IMR-90 (cell line): Measurements from ENCODE around the gene DNAH17. TPM values are rescaled to one million over a fixed set of nuclear protein-coding genes. Genes with fewer than 3 reads are reported as not detected.
A peak's percentile ranks its signal among the peaks of the same experiment; 100 is the strongest.

Source experiments
- ATAC-seq: fragments of 200-7000 bp; cut with Tn5 transposase; 2 replicates; pipeline ENCODE4 v1.9.1; 2020; ENCODE audit warnings: low read depth, mild to moderate bottlenecking, moderate library complexity
- BruUV-seq: library from RNA; stranded (reverse); fragments of 400-500 nt; replicated peaks from 2 replicates; lab custom pipeline; 2021; lab: Mats Ljungman, UMichigan
- CTCF ChIA-PET: fragments of 300-600 bp; formaldehyde crosslinking; extraction: SDS; loops from one replicate; lab custom pipeline; 2021; ENCODE audit warnings: antibody characterized with exemption; lab: Yijun Ruan, JAX
- POLR2A ChIA-PET: fragments of 300-600 bp; sonication (Branson Sonifier 250); formaldehyde crosslinking; loops from one replicate; lab custom pipeline; 2022; ENCODE audit warnings: antibody characterized with exemption; ENCODE audit not compliant: unreplicated experiment; lab: Charles Lee
- DNase-seq: peaks from one replicate; pipeline ENCODE4 v3.0.0; 2013
- H2AFZ ChIP-seq: replicated peaks from 2 replicates; pipeline ENCODE3; 2013; ENCODE audit warnings: low read length, mild to moderate bottlenecking; ENCODE audit not compliant: poor library complexity
- H2AK5ac ChIP-seq: 2 replicates; pipeline ENCODE4 v1.6.1; 2013; ENCODE audit warnings: low read depth, low read length, inconsistent platforms
- H2AK9ac ChIP-seq: replicated peaks from 2 replicates; pipeline ENCODE3; 2013; ENCODE audit warnings: mild to moderate bottlenecking, low read depth, low read length, moderate library complexity; ENCODE audit not compliant: poor library complexity
- H2BK120ac ChIP-seq: 2 replicates; pipeline ENCODE4 v1.6.1; 2013; ENCODE audit warnings: low read depth, low read length, inconsistent platforms
- H2BK15ac ChIP-seq: 3 replicates; pipeline ENCODE4 v1.6.1; 2013; ENCODE audit warnings: low read depth, low read length, inconsistent platforms
- H2BK20ac ChIP-seq: 2 replicates; pipeline ENCODE4 v1.6.1; 2013; ENCODE audit warnings: low read depth, mild to moderate bottlenecking, inconsistent platforms, low read length, moderate library complexity
- H2BK5ac ChIP-seq: 2 replicates; pipeline ENCODE4 v1.6.1; 2013; ENCODE audit warnings: mild to moderate bottlenecking, low read depth, low read length, inconsistent platforms; ENCODE audit not compliant: poor library complexity, severe bottlenecking
- H3K14ac ChIP-seq: replicated peaks from 2 replicates; pipeline ENCODE4 v1.6.1; 2013; ENCODE audit warnings: low read depth, low read length, inconsistent platforms
- H3K18ac ChIP-seq: 2 replicates; pipeline ENCODE4 v1.6.1; 2013; ENCODE audit warnings: low read depth, low read length, control low read depth
- H3K23ac ChIP-seq: 2 replicates; pipeline ENCODE4 v1.6.1; 2013; ENCODE audit warnings: low read depth, low read length, inconsistent platforms
- H3K27ac ChIP-seq: 2 replicates; pipeline ENCODE4 v1.5.1; 2013; ENCODE audit warnings: mild to moderate bottlenecking, control low read depth, low read length; ENCODE audit not compliant: insufficient read depth
- H3K27me3 ChIP-seq: 2 replicates; pipeline ENCODE4 v1.6.1; 2013; ENCODE audit warnings: low read length; ENCODE audit not compliant: control insufficient read depth, insufficient read depth
- H3K36me3 ChIP-seq: 2 replicates; pipeline ENCODE4 v1.6.1; 2013; ENCODE audit warnings: low read length, mixed read lengths; ENCODE audit not compliant: control insufficient read depth, insufficient read depth
- H3K4ac ChIP-seq: 2 replicates; pipeline ENCODE4 v1.6.1; 2013; ENCODE audit warnings: low read depth, low read length, inconsistent platforms
- H3K4me1 ChIP-seq: 2 replicates; pipeline ENCODE4 v1.6.1; 2013; ENCODE audit warnings: low read length, mixed read lengths; ENCODE audit not compliant: control insufficient read depth, insufficient read depth
- H3K4me2 ChIP-seq: 2 replicates; pipeline ENCODE4 v1.6.1; 2013; ENCODE audit warnings: low read depth, mild to moderate bottlenecking, control low read depth, low read length, moderate library complexity
- H3K4me3 ChIP-seq: 2 replicates; pipeline ENCODE4 v1.5.1; 2013; ENCODE audit warnings: low read depth, mild to moderate bottlenecking, control low read depth, low read length, moderate library complexity; ENCODE audit not compliant: insufficient read depth
- H3K56ac ChIP-seq: 2 replicates; pipeline ENCODE4 v1.6.1; 2013; ENCODE audit warnings: low read length, inconsistent platforms; ENCODE audit not compliant: insufficient read depth; ENCODE audit errors: extremely low read depth
- H3K79me1 ChIP-seq, 2 experiments: 2 replicates each; pipeline ENCODE4 v1.6.1; 2013; ENCODE audit warnings: low read length in 2 of 2, inconsistent platforms in 1 of 2, low read depth in 1 of 2
- H3K9ac ChIP-seq: 2 replicates; pipeline ENCODE4 v1.6.1; 2013; ENCODE audit warnings: low read depth, low read length, control low read depth
- H3K9me1 ChIP-seq: 2 replicates; pipeline ENCODE4 v1.6.1; 2013; ENCODE audit warnings: low read length, inconsistent platforms; ENCODE audit not compliant: insufficient read depth
- H3K9me3 ChIP-seq: 2 replicates; pipeline ENCODE4 v1.6.1; 2013; ENCODE audit warnings: low read length; ENCODE audit not compliant: control insufficient read depth, insufficient read depth
- H4K20me1 ChIP-seq: 2 replicates; pipeline ENCODE4 v1.6.1; 2013; ENCODE audit warnings: low read length, inconsistent platforms; ENCODE audit not compliant: insufficient read depth
- H4K5ac ChIP-seq: 2 replicates; pipeline ENCODE4 v1.6.1; 2013; ENCODE audit warnings: mild to moderate bottlenecking, low read depth, low read length, control low read depth
- H4K8ac ChIP-seq, 2 experiments: 2 replicates each; pipeline ENCODE4 v1.6.1; 2013; ENCODE audit warnings: low read depth in 2 of 2, low read length in 2 of 2, control low read depth in 1 of 2, inconsistent platforms in 1 of 2
- H4K91ac ChIP-seq: 2 replicates; pipeline ENCODE4 v1.6.1; 2013; ENCODE audit warnings: low read depth, low read length, inconsistent platforms; ENCODE audit not compliant: insufficient read depth
- BHLHE40 ChIP-seq: fragments of 150-350 bp; IDR thresholded peaks from 2 replicates; pipeline ENCODE4 v1.6.1; 2016; ENCODE audit warnings: mild to moderate bottlenecking, low read depth, low read length
- CEBPB ChIP-seq: IDR thresholded peaks from 2 replicates; pipeline ENCODE4 v1.6.1; 2012; ENCODE audit warnings: low read depth, low read length, improper control_type of control experiment
- CHD1 ChIP-seq: IDR thresholded peaks from 2 replicates; pipeline ENCODE4 v1.6.1; 2012; ENCODE audit warnings: low read depth, low read length, improper control_type of control experiment
- ELK1 ChIP-seq: fragments of 150-350 bp; IDR thresholded peaks from 2 replicates; pipeline ENCODE4 v1.6.1; 2016; ENCODE audit warnings: low read depth, mild to moderate bottlenecking, low read length, moderate library complexity, borderline replicate concordance
- FOS ChIP-seq: fragments of 150-350 bp; IDR thresholded peaks from 2 replicates; pipeline ENCODE4 v1.6.1; 2016; ENCODE audit warnings: low read depth, low read length
- MAFK ChIP-seq: IDR thresholded peaks from 2 replicates; pipeline ENCODE4 v1.6.1; 2012; ENCODE audit warnings: low read depth, low read length, improper control_type of control experiment
- MXI1 ChIP-seq: IDR thresholded peaks from 2 replicates; pipeline ENCODE4 v1.6.1; 2012; ENCODE audit warnings: low read depth, mild to moderate bottlenecking, low read length, moderate library complexity, borderline replicate concordance
- NFE2L2 ChIP-seq: fragments of 150-350 bp; IDR thresholded peaks from 2 replicates; pipeline ENCODE4 v1.6.1; 2016; ENCODE audit warnings: low read depth, mild to moderate bottlenecking, low read length
- POLR2A ChIP-seq: IDR thresholded peaks from 2 replicates; pipeline ENCODE4 v1.6.1; 2012; ENCODE audit warnings: mild to moderate bottlenecking, low read depth, low read length
- RAD21 ChIP-seq: IDR thresholded peaks from 2 replicates; pipeline ENCODE4 v1.6.1; 2012; ENCODE audit warnings: low read length, improper control_type of control experiment
- RFX5 ChIP-seq: IDR thresholded peaks from 2 replicates; pipeline ENCODE4 v1.8.0; 2012; ENCODE audit warnings: low read depth, mild to moderate bottlenecking, low read length, moderate library complexity
- SMC3 ChIP-seq: fragments of 150-350 bp; IDR thresholded peaks from 2 replicates; pipeline ENCODE4 v1.6.1; 2016; ENCODE audit warnings: low read depth, mild to moderate bottlenecking, antibody characterized with exemption, low read length, moderate library complexity
- USF2 ChIP-seq: fragments of 150-350 bp; IDR thresholded peaks from 2 replicates; pipeline ENCODE4 v1.6.1; 2017; ENCODE audit warnings: mild to moderate bottlenecking, antibody characterized with exemption, low read length, low read depth
- WGBS, 2 experiments: methylation state at CpG; one replicate each; pipeline versions ENCODE4 v1.1.5 to v1.1.7; 2013; ENCODE audit warnings: missing lambda C conversion rate in 2 of 2; ENCODE audit not compliant: insufficient read length in 1 of 2; ENCODE audit errors: extremely low coverage in 2 of 2; 5-methylcytosine and 5-hydroxymethylcytosine counted together
- dilution Hi-C: fragments of 300-500 bp; cut with HindIII; formaldehyde crosslinking; loops from one replicate; pipeline ENCODE4 v1.14.3; 2018; ENCODE audit warnings: low sequenced_read_pairs; ENCODE audit not compliant: unreplicated experiment
- in situ Hi-C: fragments of 300-500 bp; cut with MboI; formaldehyde crosslinking; loops from 3 replicates; pipeline ENCODE4 v1.14.3; 2019; ENCODE audit warnings: low sequenced_read_pairs, inconsistent platforms, mixed read lengths
- intact Hi-C: fragments of 100-400 bp; cut with micrococcal nuclease; formaldehyde crosslinking; loops from 2 replicates; pipeline ENCODE4 v1.10.0; 2022
- polyA plus RNA-seq, 3 experiments: library from polyadenylated mRNA; depleted of rRNA; stranded (reverse); fragments of >200 nt; gene quantifications; 2 replicates each; pipeline ENCODE4 v1.2.3, GENCODE V29; 2012; ENCODE audit warnings: low replicate concordance in 1 of 3
- total RNA-seq: library from RNA; depleted of rRNA; stranded (reverse); fragments of >200 nt; gene quantifications from 2 replicates; pipeline ENCODE4 v1.2.3, GENCODE V29; 2012

DNAH17 gene
- total and polyA plus RNA-seq, 2 of the 4 experiments (the other 2 are of a cell fraction) = not detected

- TF ChIP-seq USF2 = peak; percentile 73
Observed at GRCh38 chr17:78442648-78443218, 134.5 kb downstream of the DNAH17 start (continued).

- Histone ChIP-seq H3K9me1 (no peaks in the 10 kb centered on the region), H2BK5ac (no peak overlapping the region), H4K20me1 (no peaks in the 10 kb centered on the region), H3K18ac (no peak overlapping the region), H3K14ac (no peak overlapping the region), H3K23ac (no peak overlapping the region), H3K4ac (no peak overlapping the region), H3K56ac (no peak overlapping the region), H3K27me3 (no peaks in the 10 kb centered on the region), H3K9ac (no peak overlapping the region), H2AFZ (no peak overlapping the region), H3K9me3 (no peaks in the 10 kb centered on the region), H2BK15ac (no peak overlapping the region), H4K8ac (peak overlapping the region in 1 of 2 experiments; percentile 81; a peak in 1 of 4 replicates), H2BK20ac (no peak overlapping the region), H2BK120ac (no peak overlapping the region), H2AK9ac (no peak overlapping the region), H3K4me1 (peaks cover 10% of the 10 kb centered on the region; the same call in 1 of the 2 replicates), H3K36me3 (no peaks in the 10 kb centered on the region), H3K79me1 (no peaks in the 10 kb centered on the region), H3K4me2 (no peak overlapping the region), H4K91ac (no peak overlapping the region; the same call in 1 of the 2 replicates), H4K5ac (no peak overlapping the region), H3K27ac (no peak overlapping the region), H2AK5ac (no peak overlapping the region; the same call in 1 of the 2 replicates), H3K4me3 (no peak overlapping the region)
- WGBS, 2 experiments = 90% methylated on average over 3 of the region's 12 CpGs; no CpG with 5 or more reads in 1 of the 2 experiments
- dilution Hi-C loops (no loop called here), in situ Hi-C loops (no loop called here), intact Hi-C loops (no loop called here)
- DNase-seq (no peak), ATAC-seq (no peak)
- POLR2A ChIA-PET = no interaction called here
- no TSS peak for BruUV-seq
- CTCF ChIA-PET = interaction anchor here (1.0 kb wide), 1 partner anchor 29 kb away, joined by 3 read pairs; no protein-coding TSS in a partner anchor
- TF ChIP-seq NFE2L2 (no peak), MAFK (no peak), MXI1 (no peak), RAD21 (no peak), ELK1 (no peak), RFX5 (no peak), CHD1 (no peak), USF2 (no peak), POLR2A (no peak), FOS (no peak), BHLHE40 (no peak), SMC3 (no peak), CEBPB (no peak)
Observed at GRCh38 chr17:78441271-78441971, 135.8 kb downstream of the DNAH17 start.
